ENCODE results near the gene ZFAND2A.

- TF ChIP-seq, protein P1, sequence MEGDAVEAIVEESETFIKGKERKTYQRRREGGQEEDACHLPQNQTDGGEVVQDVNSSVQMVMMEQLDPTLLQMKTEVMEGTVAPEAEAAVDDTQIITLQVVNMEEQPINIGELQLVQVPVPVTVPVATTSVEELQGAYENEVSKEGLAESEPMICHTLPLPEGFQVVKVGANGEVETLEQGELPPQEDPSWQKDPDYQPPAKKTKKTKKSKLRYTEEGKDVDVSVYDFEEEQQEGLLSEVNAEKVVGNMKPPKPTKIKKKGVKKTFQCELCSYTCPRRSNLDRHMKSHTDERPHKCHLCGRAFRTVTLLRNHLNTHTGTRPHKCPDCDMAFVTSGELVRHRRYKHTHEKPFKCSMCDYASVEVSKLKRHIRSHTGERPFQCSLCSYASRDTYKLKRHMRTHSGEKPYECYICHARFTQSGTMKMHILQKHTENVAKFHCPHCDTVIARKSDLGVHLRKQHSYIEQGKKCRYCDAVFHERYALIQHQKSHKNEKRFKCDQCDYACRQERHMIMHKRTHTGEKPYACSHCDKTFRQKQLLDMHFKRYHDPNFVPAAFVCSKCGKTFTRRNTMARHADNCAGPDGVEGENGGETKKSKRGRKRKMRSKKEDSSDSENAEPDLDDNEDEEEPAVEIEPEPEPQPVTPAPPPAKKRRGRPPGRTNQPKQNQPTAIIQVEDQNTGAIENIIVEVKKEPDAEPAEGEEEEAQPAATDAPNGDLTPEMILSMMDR (conservative IDR thresholded peaks at IDR 0.05): no peak
- no peak for TF ChIP-seq EZH2 (IDR thresholded peaks at IDR 0.05; ENCODE audit: low read depth)
Observed at GRCh38 chr7:1151653-1152425, 8.2 kb downstream of the ZFAND2A start.

Data from PC-9 (cell line).